Esophagus muscularis mucosa (tissue), 4 donors: ENCODE data around the gene HAUS7. TPM values are rescaled to one million over a fixed set of nuclear protein-coding genes. Genes with fewer than 3 reads are reported as not detected.
A peak's percentile ranks its signal among the peaks of the same experiment; 100 is the strongest.

Experiments
- DNase-seq: peaks from one replicate; pipeline ENCODE4 v3.0.0-alpha.2; 2017; ENCODE audit errors: extremely low spot score
- H3K27ac ChIP-seq, 4 donors: fragments of 200-600 bp; sonication (generic); replicated peaks in 1 of 4; 1 replicate in 3 of 4; 2 replicates in 1 of 4; pipeline ENCODE4 v1.5.1; 2016 to 2019; ENCODE audit warnings: mild to moderate bottlenecking in 1 of 4
- H3K27me3 ChIP-seq, 4 donors: fragments of 200-600 bp; sonication (generic); one replicate each; pipeline versions ENCODE4 v1.5.1 to v1.6.0; 2016 to 2019
- H3K36me3 ChIP-seq, 4 donors: fragments of 200-600 bp; sonication (generic); one replicate each; pipeline ENCODE4 v1.5.1; 2016 to 2019
- H3K4me1 ChIP-seq, 4 donors: fragments of 200-600 bp; sonication (generic); one replicate each; pipeline ENCODE4 v1.5.1; 2016 to 2019
- H3K4me3 ChIP-seq, 4 donors: fragments of 200-600 bp; sonication (generic); 1 replicate in 2 of 4; 2 replicates in 2 of 4; pipeline ENCODE4 v1.5.1; 2016 to 2019; ENCODE audit warnings: mild to moderate bottlenecking in 4 of 4, moderate library complexity in 1 of 4
- H3K9me3 ChIP-seq, 4 donors: fragments of 200-600 bp; sonication (generic); 1 replicate in 3 of 4; 2 replicates in 1 of 4; pipeline ENCODE4 v1.5.1; 2016 to 2019
- CTCF ChIP-seq, 3 experiments: fragments of 200-600 bp in 2 of 3; fragments of 450-650 bp in 1 of 3; sonication (generic) in 2 of 3; IDR thresholded peaks; one replicate each; pipeline ENCODE4 v1.5.1; 2017 to 2019; ENCODE audit warnings: antibody characterized with exemption in 3 of 3, mild to moderate bottlenecking in 2 of 3, moderate library complexity in 1 of 3
- EP300 ChIP-seq: sonication (generic); formaldehyde crosslinking; IDR thresholded peaks from one replicate; pipeline ENCODE4 v1.6.1; 2017; ENCODE audit warnings: antibody characterized with exemption
- POLR2A ChIP-seq: fragments of 450-650 bp; IDR thresholded peaks from one replicate; pipeline ENCODE4 v1.6.1; 2017; ENCODE audit warnings: antibody characterized with exemption, moderate library complexity, mild to moderate bottlenecking, low read depth
- POLR2AphosphoS5 ChIP-seq, 2 donors: sonication (generic); formaldehyde crosslinking; IDR thresholded peaks; one replicate each; pipeline ENCODE4 v1.6.1; 2017; ENCODE audit warnings: antibody characterized with exemption in 2 of 2
- WGBS: methylation state at CpG from one replicate; pipeline ENCODE4 v1.1.5; 2018; 5-methylcytosine and 5-hydroxymethylcytosine counted together
- intact Hi-C: fragments of 100-400 bp; cut with DNase I; formaldehyde crosslinking; loops from one replicate; pipeline ENCODE4 v1.15.1; 2023
- total RNA-seq, 4 donors: library from RNA; depleted of rRNA; stranded (reverse); fragments of >200 nt; gene quantifications; one replicate each; pipeline versions ENCODE4 v1.1.0 to v1.2.1, GENCODE V29; 2016

The HAUS7 gene
- total RNA-seq, 4 donors from 2014 or later, result 23.4 to 25.8 (median 24.2) TPM

DNA sequence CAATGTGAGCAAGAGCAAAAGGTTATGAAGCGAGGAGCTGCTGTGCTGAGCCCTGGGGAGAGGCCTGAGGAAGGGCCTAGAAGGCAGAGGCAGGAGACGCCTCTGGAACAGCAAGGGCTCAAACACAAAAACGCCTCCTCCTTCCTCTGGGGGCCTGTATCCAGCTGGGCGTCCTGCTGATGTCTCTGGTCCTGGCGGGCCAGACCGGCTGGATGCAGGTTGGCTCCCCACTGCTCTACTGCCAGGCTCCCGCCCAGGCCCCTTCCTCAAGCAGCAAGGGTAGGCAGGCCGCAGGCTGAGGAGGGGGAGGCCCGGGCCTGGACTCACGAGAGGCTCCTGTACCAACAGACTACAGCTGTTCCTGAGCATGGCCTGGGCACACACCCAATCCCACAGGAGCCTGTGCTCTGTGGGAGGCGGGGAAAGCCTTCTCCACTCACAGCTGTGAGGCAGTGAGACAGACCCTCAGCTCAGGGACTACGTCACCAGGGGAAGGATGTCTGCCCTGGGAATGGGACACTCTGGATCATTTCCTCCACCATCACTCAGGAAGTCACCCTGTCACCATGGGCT is 2.3 kb downstream of the HAUS7 start:
- peaks cover 0 to 23% (median 7%) of the 10 kb centered on the region in 4 donors for H3K36me3 ChIP-seq
- intact Hi-C loops, result no loop called here
- no peaks in the 10 kb centered on the region for H3K9me3 ChIP-seq
- no peaks in the 10 kb centered on the region for H3K27me3 ChIP-seq
- no peak overlapping the region for H3K4me3 ChIP-seq
- WGBS, result 85% methylated on average over 4 of the region's 12 CpGs
- no peak for DNase-seq
- peaks cover 8 to 25% (median 20%) of the 10 kb centered on the region in 4 donors for H3K4me1 ChIP-seq
- H3K27ac ChIP-seq, result peak overlapping the region in 1 of 4 donors; percentile 30
- no peak for TF ChIP-seq POLR2AphosphoS5 (IDR thresholded peaks at IDR 0.05)
- TF ChIP-seq CTCF (IDR thresholded peaks at IDR 0.05), result no peak
- TF ChIP-seq EP300, result no peak
- TF ChIP-seq POLR2A, result no peak

GRCh38 chrX:153465691-153466380 is 4.5 kb downstream of the HAUS7 start:
- Histone ChIP-seq H3K9me3 (no peaks in the 10 kb centered on the region), H3K27ac (no peak overlapping the region), H3K36me3 (peaks cover 0 to 40% (median 12%) of the 10 kb centered on the region in 4 donors), H3K4me3 (no peak overlapping the region), H3K27me3 (no peaks in the 10 kb centered on the region), H3K4me1 (peaks cover 8 to 21% (median 20%) of the 10 kb centered on the region in 4 donors)
- DNase-seq, result no peak
- WGBS, result 89% methylated on average over 11 of the region's 19 CpGs
- TF ChIP-seq CTCF (IDR thresholded peaks at IDR 0.05) (no peak), POLR2AphosphoS5 (IDR thresholded peaks at IDR 0.05) (no peak), POLR2A (no peak), EP300 (no peak)
- intact Hi-C loops, result no loop called here

GRCh38 chrX:153464116-153464515 is 6.3 kb downstream of the HAUS7 start:
- H3K9me3 ChIP-seq, result no peaks in the 10 kb centered on the region
- peaks cover 0 to 40% (median 12%) of the 10 kb centered on the region in 4 donors for H3K36me3 ChIP-seq
- H3K27me3 ChIP-seq, result no peaks in the 10 kb centered on the region
- H3K4me3 ChIP-seq, result no peak overlapping the region
- WGBS, result 87% methylated on average over 5 of the region's 5 CpGs
- TF ChIP-seq CTCF (IDR thresholded peaks at IDR 0.05), result no peak
- TF ChIP-seq POLR2A, result no peak
- TF ChIP-seq POLR2AphosphoS5 (IDR thresholded peaks at IDR 0.05), result no peak
- no peak for TF ChIP-seq EP300
- intact Hi-C loops, result no loop called here
- H3K4me1 ChIP-seq, result peaks cover 0 to 12% (median 11%) of the 10 kb centered on the region in 4 donors
- H3K27ac ChIP-seq, result no peak overlapping the region
- no peak for DNase-seq

DNA sequence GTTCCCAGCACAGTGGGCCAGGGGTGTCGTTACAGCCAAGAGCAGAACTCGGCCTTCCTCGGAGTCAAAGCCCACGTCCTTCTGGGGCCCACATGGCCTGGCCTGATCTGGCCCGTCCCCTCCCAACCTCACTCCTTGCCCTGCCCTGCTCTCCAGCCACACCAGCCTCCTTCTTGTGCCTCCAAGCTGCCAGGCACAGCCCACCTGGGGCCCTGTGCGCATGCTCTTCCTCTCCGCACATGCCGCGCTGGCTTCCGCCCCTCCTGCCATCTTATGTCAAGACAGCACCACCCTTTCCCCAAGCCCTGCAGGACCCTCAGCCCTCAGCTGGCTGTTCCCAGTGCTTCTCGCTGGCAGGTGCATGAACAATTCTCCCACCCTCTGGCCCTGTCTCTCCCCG is 6.8 kb downstream of the HAUS7 start:
- H3K27me3 ChIP-seq, result no peaks in the 10 kb centered on the region
- intact Hi-C loops, result no loop called here
- DNase-seq, result no peak
- no peak overlapping the region for H3K4me3 ChIP-seq
- TF ChIP-seq CTCF (IDR thresholded peaks at IDR 0.05), result no peak
- no peak for TF ChIP-seq EP300
- no peak for TF ChIP-seq POLR2AphosphoS5 (IDR thresholded peaks at IDR 0.05)
- no peak for TF ChIP-seq POLR2A
- peaks cover 0 to 40% (median 12%) of the 10 kb centered on the region in 4 donors for H3K36me3 ChIP-seq
- H3K4me1 ChIP-seq, result peaks cover 0 to 7% (median 5%) of the 10 kb centered on the region in 4 donors
- no peak overlapping the region for H3K27ac ChIP-seq
- 91% methylated on average over 12 of the region's 12 CpGs for WGBS
- no peaks in the 10 kb centered on the region for H3K9me3 ChIP-seq
